Measurements from ENCODE around the gene ELMO1. TPM values are rescaled to one million over a fixed set of nuclear protein-coding genes. Genes with fewer than 3 reads are reported as not detected.

The ELMO1 gene
- total RNA-seq, 1 donor from 2014 or later, result 68.1 TPM

Small RNAs within 50 kb of the gene (small RNA-seq; reads per million reads assigned to genes)
- gene MIR1200 (not detected), gene RF00019 (not detected), gene RF00432 (not detected), gene RNU6-565P (not detected)

Other genes with a start within 250 kb of the ELMO1 start
- not detected for gene GPR141, start 234.9 kb upstream of the ELMO1 start, total RNA-seq

Measured in frontal cortex (tissue), 1 donor.